GM19023 (cell line): ENCODE measurements around the gene COX7A2.

Experiments used
- ATAC-seq: cut with Tn5 transposase; IDR thresholded peaks from one replicate; pipeline ENCODE4 v1.9.1; 2021; ENCODE audit warnings: mild to moderate bottlenecking, moderate library complexity; ENCODE audit not compliant: unreplicated experiment

Gene COX7A2

GRCh38 chr6:75222261-75222660, 21.3 kb downstream of the COX7A2 start:
- no peak for ATAC-seq

GRCh38 chr6:75221116-75221515, 22.5 kb downstream of the COX7A2 start:
- ATAC-seq, result no peak

GRCh38 chr6:75220357-75220756, 23.2 kb downstream of the COX7A2 start:
- ATAC-seq, result no peak

GRCh38 chr6:75219263-75219662, 24.3 kb downstream of the COX7A2 start:
- no peak for ATAC-seq

DNA sequence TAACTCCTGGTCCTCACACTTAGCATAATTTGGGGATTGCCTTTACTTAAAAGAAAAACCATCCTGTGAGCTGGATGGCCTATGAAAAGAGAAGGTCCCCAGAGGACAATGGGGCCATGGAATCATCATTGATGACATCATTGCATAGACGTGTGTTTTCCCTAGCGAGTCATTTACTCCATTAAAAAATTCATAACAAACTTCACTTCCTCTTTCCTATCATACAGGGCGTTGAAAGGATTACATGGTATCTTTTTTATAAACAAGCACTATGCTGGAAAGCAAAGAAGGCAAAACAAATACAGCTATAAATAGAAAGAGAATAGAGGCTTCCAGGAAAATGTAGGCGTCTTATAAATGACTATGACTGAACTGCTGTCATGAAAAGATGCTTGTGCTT, 26.4 kb downstream of the COX7A2 start:
- no peak for ATAC-seq

DNA sequence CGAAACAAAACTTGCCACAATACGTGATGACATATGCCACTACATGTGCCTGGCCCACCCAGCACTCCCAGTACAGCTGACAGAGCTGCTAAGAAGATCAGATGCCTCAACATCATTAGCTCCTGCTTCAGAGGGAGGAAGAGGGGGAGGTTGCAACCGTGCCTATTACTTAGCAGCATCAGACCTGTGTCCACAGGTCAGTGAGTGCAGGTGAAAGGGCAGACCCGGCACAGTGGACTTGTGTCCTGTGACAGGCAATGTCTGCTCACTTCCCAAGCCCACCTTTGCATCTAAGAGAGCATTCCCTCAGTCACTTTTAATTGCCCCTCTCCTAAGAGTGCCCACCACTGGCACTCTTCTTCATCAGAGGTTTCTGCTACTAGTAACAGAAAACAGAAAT, 28.3 kb downstream of the COX7A2 start:
- no peak for ATAC-seq

- ATAC-seq, result peak; percentile 45
Measured at GRCh38 chr6:75213732-75214131, 29.9 kb downstream of the COX7A2 start.

GRCh38 chr6:75213112-75213511, 30.5 kb downstream of the COX7A2 start:
- no peak for ATAC-seq

DNA sequence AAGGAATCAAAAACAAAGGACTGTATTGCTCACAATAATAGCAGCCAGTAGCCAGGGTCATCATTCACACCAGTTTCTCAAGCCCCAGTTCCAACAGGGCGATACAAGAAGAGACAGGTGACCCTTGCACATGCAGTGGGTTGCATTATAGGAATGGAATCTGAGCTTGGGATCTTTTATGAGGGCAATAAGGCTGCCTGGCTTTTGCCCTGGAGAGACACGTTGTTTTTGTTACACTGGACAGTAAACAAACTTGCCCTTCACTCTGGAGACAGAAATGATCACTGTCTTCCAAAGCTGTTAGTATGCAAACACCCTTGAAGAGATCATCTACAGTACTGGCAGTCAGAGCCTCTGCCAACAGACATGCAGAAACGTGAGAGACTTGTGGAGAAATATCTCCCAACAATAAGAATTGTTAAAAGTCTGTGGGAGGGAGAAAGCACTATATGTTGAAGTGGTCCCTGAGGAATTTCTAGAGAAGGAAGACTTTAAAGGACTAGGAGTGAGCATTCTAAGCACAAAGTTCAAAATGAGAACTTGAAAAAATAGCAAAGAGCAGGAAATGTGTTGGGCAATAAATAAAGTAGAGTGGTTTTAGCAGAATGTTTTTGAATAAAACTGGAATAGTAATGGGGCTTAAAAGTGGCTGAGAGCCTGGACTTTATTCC, 31.5 kb downstream of the COX7A2 start:
- ATAC-seq, result no peak

DNA sequence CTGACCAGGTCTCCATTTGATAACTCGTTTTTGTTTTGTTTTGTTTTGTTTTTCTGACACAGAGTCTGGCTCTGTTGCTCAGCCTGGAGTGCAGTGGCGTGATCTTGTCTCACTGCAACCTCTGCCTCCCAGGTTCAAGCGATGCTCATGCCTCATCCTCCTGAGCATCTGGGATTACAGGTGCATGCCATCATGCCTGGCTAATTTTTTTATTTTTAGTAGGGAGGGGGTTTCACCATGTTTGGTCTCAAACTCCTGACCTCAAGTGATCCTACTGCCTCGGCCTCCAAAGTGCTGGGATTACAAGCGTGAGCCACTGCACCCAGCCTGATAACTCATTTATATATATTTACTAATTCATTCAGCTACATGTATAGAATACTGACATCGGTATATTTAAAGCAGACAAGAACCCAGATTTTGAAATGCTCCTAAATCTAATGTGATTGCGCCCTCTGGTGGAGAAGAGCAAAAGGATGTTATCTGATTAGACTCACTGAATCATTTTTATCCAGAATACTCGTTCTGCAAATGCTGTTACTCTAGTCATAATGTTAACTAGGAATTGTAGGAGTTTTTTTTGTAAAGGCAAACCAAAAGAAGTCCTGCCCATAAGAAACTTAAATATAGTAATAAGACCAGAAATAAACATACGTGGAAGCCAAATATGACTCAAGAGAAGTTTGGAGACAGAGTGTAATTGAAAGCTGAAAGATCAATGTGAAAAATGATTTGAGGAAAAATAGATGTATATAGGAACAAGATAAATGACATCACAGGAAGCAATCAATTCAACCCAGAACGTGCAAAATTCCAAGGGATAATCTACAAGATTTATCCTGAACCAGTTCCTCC, 32.5 kb downstream of the COX7A2 start:
- ATAC-seq, result no peak

DNA sequence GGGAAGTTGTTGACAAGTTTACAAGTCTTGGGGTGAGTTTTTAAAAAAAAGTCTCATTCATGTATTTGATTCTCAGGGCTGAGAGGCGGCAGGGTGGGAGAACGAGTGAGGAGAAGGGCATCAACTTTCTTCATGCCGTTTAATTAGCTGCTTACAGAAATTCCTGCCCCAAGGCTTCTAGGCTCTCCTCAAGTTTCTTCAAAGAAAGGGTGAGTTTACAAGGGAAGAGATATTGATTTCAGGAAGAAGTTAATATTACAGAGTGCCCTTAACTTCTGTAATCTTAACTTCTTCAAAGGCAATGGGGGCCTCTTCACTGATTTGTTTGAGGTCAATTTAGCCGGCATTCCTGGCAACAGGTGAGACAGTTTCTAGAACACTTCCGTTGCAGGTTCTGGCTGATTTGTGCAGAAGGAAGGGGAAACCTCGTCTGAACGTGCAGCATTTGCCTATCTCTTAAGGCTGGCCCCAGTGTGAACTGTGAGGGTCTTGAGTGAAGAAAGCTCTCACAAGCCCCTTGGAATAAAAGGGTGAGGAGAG, 34.3 kb downstream of the COX7A2 start:
- ATAC-seq, result no peak

GRCh38 chr6:75208298-75209183, 35.1 kb downstream of the COX7A2 start:
- peak; percentile 67 for ATAC-seq

DNA sequence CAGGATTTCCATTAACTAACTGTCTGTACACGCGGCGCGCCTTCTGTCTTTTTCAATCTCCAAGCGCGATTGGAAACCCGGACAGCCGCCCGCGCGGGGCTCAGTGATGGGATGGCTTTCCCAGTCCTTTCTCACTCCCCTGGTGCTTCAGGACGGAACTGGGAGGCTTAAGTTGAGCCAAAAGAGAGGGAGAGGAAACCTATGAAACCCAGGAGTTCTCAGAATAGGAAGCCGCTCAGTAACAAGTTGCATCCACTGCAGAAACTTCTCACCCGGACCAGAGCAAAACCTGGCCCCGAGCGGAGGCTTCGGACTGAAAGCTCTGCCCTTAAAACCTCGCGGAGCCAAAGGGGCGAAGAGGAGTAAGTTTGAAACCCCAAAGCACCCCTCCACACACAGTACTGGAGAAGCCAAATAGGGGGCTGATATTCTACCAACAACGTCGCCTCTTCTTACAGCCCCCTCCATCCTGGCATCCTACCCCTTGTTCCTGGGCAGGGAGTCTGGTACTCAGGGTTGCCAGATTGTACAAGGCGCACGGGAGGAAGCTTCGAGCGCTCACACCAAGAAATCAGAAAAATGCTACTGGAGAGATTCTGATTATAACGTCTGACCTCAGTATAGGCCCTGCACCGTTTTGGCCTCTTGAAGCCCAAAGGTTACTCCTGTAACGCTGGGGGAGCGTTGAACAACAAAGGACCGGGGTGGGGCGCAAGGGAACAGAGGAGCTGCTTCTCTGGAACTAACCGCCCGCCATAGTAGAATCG, 36.8 kb downstream of the COX7A2 start:
- no peak for ATAC-seq

DNA sequence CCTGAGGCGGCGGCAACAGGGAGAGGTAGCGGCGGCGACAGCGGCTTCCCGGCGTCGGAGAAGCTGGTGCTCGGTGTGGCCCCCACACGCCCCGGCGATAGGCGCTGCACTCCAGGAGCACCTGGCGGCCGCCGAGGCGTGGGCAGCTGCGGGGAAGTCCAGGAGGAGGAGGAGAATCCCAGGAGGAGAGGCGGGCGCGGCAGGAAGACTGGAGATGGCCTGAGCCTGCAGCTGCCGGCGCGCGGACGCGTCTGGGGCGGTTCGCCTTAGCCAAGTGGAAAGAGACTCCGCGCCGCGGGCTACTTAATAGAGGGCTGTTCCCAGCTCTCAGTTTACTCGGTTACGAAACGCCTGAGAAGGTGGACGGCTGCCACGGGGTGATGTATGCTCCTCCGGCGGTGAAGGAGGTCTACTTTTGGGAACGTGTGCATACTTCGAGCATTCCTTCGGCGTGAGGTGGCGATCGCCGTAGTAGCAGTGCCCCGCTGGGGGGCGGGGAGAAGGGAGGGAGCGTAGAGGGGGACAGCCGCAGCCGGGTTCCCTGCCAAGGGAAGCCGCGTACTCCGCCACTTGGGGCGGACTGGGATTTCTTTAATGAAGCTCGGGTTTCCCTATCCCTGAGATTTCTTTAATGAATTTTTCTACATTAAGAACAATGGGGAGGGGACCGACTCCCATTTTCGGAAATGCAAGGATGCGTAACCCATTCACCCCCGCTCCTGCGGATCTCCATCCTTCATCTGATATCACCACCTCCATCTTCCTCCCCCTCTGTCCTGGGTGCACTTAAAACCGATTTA, 37.6 kb downstream of the COX7A2 start, which contains the start of gene COL12A1:
COL12A1 (minus strand) TSS at position 278 of the 800 bp plus-strand sequence. CDS start 3,261 bp downstream, outside the sequence.
- no peak for ATAC-seq

DNA sequence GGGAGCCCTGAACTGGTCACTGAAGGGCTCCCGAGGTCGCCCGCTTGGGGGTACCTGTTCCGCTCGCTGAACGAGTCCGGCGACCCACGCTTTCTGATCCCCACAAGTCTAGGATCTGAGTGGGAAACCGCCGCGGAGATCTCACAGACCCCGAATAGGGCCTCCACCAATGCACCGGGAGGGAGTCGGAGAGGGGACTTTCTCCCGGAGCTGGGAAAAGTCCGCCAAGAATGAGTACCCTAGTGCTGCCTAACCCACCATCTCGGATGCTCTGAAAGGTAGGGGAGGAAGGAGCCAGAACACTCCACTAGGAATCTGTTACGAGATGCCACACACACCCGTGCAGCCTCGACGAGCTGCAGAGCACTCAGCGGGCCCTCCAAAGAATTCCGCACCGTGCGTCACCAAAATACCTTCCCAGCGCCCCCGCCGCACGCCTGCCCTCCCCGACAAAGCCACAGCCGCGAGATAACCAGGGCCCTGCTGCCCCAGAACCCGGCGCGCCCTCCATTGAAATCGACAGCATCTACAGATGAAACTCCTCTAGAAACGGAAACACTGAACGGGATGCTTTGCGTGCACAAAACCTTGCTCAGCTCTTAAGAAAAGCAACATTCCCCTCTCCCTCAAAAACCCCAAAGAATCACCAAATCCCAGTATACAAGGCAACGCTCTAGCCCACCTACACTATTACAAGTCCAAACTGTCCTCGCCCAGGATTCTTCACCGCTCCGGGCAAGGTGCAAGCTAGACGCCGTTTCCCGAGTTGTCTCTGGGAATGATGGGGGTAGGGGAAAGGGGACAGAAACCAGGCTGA, 38.4 kb downstream of the COX7A2 start:
- no peak for ATAC-seq

DNA sequence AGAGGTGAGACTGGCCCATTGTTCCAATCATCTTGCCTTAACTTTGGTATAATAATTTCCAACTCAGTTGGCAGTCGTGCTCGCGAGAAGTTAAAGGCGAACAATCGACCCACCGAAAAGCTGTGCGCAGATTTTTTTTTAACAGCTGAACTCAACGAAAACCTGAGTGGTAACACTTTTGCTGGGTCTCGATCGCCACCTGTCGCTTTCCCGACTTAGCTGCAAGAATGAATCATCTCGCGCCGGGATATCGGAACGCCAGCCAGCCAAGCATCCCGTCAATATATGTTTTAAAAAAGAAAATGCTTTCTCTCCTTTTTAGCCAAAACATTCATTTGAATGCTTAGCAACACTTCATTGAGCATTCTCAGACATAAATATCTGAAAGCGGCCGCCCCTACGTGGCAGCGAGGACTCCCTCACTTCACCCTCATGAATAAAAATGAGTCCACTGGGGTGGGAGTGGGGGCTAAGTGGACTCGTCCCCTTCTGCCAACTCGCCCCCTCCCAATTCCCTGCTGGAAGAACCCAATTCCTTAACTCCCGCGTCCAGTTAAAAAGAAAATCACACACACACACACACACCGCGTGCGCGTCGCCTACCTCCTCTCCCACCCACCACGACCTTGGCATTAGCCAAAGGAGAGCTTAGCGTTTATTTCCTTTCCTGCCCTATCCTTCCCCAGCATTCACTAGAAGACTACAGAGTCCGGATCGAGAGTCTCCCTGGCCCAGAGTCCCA, 39.2 kb downstream of the COX7A2 start:
- no peak for ATAC-seq

DNA sequence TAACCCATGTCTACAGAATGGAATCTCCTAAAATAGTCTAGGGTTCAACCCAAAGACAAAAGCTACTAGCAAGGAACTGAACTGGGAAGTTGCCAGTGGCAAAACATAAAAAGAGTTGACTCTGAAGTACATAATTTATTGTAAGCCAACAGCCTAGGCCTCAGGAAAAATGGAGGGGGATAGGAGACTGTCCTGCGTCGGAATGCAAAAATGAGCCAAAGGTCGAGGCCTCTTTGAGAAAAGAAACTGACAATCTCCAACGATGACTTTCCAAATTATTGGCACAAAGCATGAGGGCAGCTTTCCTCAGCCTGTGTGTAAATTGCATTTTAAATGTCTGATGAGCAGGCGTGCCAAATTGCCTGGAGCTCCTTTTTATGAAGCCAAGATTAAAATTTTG, 39.9 kb downstream of the COX7A2 start:
- no peak for ATAC-seq

DNA sequence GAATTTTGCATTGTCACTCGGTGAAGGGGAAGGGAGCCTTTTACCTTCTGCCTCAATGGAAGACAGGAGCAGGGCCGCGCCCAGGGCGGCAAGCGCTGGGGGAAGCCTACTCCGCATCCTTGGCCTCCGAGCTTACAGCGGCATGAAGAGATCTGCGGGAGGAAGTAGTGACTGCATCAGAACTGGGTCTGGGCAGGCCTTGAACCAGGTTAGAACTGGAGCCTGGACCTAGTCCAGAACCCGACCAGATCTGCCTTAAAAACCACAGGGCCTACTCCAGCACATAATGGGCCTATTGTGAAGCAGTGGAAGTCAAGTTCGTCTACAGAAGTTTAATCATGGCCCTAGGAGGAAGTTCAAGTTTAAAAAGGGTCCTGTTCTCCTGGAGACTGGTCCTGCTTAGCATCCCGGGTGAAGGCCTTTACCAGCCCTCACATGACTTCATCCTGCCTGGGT, 40.9 kb downstream of the COX7A2 start:
- ATAC-seq, result no peak
